Measurements from ENCODE around the gene OR1J4.
"Not testable (repeated sequence)": the region's sequence is repeated elsewhere in the genome, so short reads cannot be mapped to it uniquely, and the experiment has no call there.

Gene OR1J4, protein sequence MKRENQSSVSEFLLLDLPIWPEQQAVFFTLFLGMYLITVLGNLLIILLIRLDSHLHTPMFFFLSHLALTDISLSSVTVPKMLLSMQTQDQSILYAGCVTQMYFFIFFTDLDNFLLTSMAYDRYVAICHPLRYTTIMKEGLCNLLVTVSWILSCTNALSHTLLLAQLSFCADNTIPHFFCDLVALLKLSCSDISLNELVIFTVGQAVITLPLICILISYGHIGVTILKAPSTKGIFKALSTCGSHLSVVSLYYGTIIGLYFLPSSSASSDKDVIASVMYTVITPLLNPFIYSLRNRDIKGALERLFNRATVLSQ
- total RNA-seq, result 0 reads per million in 4 donors

DNA sequence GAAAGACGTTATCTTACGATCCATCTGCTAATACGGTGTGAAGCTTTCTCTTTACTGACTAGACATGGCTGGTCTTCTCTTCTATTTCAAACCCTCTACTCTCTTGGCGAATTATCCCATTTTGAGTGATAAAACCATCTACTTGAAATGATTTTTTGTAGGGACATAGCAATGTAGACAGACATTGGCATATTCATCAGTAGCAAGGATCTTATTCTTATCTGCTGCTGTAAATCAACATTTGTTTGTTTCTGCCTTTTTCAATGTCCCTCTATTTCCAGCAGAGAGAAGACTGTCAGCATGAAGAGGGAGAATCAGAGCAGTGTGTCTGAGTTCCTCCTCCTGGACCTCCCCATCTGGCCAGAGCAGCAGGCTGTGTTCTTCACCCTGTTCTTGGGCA is at the start of gene OR1J4:
Gene OR1J4, plus strand, starts transcription at position 301 of the 400 bp plus-strand sequence. Its CDS starts 0 bp downstream, at position 301.
- DNase-seq, result no peak

DNA sequence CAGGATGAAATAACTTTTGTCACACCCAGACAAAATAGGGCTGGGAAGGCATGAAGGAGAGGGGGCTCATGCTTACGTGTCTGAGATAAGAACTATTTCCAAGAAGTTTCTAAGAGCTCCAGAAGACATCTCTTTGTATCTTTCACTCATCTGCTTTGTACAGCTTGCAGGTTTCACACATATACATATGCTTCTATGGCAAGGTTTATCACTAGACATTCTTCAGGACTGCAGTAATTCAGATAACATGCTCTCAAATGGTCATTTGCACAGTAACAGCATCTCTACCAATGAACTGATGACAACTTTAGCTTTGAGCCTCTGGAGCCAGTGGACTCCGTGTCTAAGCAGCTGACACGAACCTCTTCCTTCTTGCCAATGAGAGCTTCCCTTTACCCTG is 44.4 kb upstream of the OR1J4 start:
- DNase-seq, result no peak

DNA sequence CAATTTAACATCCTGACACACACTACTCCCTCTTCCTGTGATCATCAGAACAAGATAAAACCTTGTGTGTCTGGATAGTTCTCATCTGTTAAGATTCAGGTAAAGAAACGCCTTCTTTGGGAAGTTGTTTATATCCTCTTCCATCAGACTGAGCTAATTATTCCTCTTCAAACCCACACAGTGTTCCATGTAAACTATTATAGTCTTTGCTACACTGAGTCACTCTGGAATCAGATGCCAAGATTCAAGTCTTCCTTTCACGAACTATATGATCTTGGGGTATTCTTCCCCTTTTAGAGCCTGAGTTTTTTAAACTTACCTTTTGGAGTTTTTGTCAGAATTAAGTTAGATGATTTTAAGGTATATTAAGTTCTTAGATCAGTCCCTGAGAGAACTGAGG is 43.2 kb upstream of the OR1J4 start:
- DNase-seq, result no peak

DNA sequence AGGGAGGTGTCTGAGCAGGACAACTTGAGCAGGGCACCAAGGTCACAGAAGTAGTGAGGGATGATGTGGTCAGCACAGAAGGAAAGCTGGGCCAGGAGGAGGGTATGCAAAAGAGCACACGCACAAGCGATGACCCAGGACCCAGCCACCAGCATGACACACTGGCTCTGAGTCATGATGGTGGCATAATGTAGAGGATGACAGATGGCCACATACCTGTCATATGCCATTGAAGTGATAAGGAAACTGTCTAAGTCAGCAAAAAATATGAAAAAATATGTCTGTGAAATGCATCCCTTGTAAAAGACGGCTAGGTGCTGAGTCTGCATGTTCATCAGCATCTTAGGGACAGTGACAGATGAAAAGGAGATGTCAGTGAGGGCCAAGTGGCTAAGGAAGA is 41.6 kb upstream of the OR1J4 start:
- no peak for DNase-seq

DNA sequence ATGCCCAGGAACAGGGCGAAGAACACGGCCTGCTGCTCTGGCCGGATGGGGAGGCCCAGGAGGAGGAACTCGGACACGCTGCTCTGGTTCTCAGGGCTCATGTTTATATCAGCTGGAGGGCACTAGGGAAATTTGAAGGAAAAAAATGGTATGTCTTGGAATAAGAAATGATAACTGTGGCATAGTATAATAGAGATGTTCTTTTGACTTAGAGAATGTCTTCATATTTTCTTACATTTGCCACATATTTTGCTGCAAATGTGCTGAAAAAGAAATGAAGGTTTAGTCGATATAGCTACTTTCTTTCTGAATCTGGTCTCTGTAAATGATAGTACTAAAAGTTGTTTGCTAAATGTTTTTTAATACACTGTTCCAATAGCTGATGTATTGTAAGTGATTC is 41.1 kb upstream of the OR1J4 start, which contains the start of gene OR1J1:
Gene OR1J1, minus strand, starts transcription at position 101 of the 400 bp plus-strand sequence. Its CDS starts 0 bp downstream, at position 101.
- DNase-seq, result no peak

- no peak for DNase-seq
These were observed 39.9 kb upstream of the OR1J4 start for GRCh38 chr9:122479062-122479461.

DNA sequence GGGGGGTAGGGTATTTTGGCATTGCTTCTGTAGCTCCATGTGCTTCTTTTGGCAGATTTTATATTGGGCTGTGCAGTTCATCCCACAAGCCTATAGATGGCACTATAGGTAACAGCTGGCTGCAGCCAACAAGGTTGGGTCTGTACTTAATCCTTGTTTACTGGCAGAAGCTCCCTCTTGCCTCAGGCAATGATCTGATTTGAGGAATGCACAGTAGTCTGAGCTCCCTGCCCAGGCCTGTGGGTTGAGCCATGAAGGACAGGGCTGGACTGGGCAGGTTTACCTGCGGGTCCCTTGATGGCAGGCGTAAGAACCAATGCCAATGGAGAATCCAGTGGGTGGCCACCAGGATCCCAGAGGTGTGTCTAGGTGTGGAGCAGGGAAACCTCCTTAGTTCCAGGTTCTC is 20.1 kb upstream of the OR1J4 start:
- peak in 1 of 5 donors; percentile 23 for DNase-seq

GRCh38 chr9:122506964-122507363 is 12.0 kb upstream of the OR1J4 start:
- no peak for DNase-seq

- no peak for DNase-seq
These were observed 8.4 kb upstream of the OR1J4 start, which contains the start of gene OR1J2 for GRCh38 chr9:122510502-122510901. TSS of gene OR1J2 (plus strand) at chr9:122510802. CDS start at chr9:122510802, 0 bp downstream.

DNA sequence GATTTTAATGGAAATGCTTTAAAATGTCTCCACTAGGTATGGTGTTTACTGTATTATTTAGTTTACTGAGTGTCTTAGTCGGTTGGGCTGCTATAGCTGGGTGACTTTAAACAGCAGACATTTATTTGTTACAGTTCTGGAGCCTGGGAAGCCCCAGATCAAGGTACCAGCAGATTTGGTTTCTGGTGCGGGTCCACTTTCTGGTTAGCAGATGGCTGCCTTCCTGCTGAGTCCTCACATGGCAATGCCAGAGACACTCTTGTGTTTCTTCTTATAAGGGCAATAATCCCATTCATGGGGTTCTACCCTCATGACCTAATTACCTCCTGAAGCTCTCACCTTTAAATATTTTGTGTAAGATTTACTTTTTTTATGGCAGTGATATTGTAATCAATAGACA is 715 bp upstream of the OR1J4 start:
- DNase-seq, result no peak

DNA sequence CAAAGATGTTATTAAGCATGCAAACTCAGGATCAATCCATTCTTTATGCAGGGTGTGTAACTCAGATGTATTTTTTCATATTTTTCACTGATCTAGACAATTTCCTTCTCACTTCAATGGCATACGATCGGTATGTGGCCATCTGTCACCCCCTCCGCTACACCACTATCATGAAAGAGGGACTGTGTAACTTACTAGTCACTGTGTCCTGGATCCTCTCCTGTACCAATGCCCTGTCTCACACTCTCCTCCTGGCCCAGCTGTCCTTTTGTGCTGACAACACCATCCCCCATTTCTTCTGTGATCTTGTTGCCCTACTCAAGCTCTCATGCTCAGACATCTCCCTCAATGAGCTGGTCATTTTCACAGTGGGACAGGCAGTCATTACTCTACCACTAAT is 435 bp downstream of the OR1J4 start:
- DNase-seq, result no peak

DNA sequence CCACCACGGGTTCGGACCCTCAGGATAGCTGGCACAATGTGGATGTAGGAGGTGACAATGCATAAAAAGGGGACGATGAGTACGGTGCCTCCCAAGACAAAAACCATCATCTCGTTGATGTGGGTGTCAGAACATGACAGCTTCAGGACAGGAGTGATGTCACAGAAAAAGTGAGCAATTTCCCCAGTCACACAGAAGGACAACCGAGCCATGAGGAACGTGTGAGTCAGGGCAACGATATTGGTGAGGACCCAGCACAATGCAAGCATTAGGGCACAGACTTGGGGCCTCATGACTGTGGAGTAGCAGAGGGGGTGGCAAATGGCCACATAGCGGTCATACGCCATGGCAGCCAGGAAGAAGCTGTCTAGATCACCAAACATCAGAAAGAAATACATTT is 7.7 kb downstream of the OR1J4 start:
- DNase-seq, result no peak

- DNase-seq, result no peak
These were observed 8.3 kb downstream of the OR1J4 start, which contains the start of gene OR1N1 for GRCh38 chr9:122527193-122527592. TSS of gene OR1N1 (minus strand) at chr9:122527293. CDS start at chr9:122527293, 0 bp downstream.

DNA sequence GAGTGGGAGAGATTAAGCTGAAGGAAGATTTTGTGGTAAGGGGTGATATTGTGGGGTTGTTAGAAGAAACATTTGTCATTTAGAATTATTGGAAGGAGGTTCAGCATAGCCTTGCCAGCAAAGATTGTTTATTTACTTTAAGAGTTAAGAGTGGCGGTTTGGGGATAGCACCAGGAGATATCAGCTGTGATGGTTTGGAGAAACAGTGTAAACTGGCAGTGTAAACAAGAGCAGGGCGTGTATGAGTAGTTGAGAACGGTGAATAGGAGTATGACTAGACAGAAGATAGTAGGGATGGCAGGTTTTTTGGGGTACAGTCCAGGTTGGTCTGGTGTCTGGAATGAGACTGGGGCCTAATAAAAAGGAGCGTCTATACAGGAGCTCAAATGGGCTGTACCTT is 12.2 kb downstream of the OR1J4 start:
- DNase-seq, result not testable (repeated sequence)

- DNase-seq, result no peak
These were observed 17.2 kb downstream of the OR1J4 start for GRCh38 chr9:122536134-122536533.

GRCh38 chr9:122537066-122537465 is 18.1 kb downstream of the OR1J4 start:
- not testable (repeated sequence) for DNase-seq

GRCh38 chr9:122538757-122539156 is 19.8 kb downstream of the OR1J4 start:
- no peak for DNase-seq

GRCh38 chr9:122546196-122546595 is 27.3 kb downstream of the OR1J4 start:
- no peak for DNase-seq

DNA sequence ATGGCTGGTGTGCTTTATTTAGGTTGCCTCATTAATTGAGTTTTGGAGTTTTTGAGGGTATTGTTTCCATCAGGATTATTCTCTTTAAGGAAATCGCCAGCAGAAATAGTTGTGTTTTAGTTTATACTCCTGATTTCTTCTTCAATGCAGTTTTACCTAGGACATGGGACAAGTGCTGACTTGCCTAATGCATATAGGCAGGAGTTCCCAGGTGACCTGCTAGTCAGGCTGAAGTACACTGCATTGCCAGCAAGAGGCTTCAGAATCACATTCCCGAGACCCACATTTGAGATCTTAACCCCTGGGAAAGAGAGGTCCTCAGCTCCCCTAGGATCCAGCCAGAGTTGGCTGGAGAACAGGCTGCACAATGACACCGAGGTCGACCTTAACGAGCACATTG is 32.4 kb downstream of the OR1J4 start:
- DNase-seq, result no peak

DNA sequence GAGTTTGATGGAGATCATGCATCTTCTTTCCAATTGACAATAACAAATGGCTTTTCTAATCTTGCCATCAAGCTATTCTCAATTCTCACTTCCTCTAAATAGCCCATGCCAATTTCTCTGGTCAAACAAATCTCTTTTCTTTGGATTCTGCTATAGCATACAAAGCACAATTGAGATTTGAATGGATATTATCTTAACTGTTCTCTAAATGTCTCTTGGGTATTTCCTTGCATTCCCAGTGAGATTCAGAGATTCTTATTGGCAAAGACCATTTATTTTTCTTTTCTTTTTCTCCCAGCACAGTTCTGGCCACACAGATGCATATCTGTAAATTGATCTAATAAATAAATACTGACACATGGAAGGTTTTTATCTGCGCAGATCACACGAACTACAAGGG is 33.9 kb downstream of the OR1J4 start, which contains the start of gene OR1N2:
Gene OR1N2, plus strand, starts transcription at position 301 of the 400 bp plus-strand sequence. CDS start 100 bp downstream, outside the sequence.
- DNase-seq, result no peak

GRCh38 chr9:122561446-122561845 is 42.5 kb downstream of the OR1J4 start:
- DNase-seq, result no peak

GRCh38 chr9:122562134-122562760 is 43.3 kb downstream of the OR1J4 start:
- no peak for DNase-seq

DNA sequence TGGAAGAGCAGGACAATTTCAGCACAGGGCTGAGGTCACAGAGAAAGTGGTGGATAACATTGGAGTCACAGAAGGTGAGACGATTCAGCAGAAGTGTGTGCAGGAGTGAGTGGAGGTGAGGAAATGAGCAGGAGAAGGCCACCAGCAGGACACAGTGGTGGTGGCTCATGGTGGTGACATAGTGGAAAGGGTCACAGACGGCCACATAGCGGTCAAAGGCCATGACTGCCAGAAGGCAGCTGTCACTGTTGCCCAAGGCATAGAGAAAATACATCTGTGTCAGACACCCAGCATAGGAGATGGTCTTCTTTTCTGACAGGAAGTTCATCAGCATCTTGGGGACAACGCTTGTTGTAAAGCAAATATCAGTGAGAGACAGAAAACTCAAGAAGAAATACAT is 49.0 kb downstream of the OR1J4 start:
- no peak for DNase-seq
